ENCODE measurements around the gene CHST12. TPM values are rescaled to one million over a fixed set of nuclear protein-coding genes. Genes with fewer than 3 reads are reported as not detected.

The CHST12 gene
- total and polyA plus RNA-seq, 11 donors: 12.5 to 20.7 (median 14.8) TPM

- Histone ChIP-seq H3K4me1 (peaks cover 0 to 16% (median 6%) of the 10 kb centered on the region in 12 donors), H3K4me3 (no peak overlapping the region), H3K9me3 (no peaks in the 10 kb centered on the region), H3K27me3 (no peaks in the 10 kb centered on the region), H3K36me3 (peaks cover 0 to 11% (median 0%) of the 10 kb centered on the region in 9 donors), H3K27ac (no peak overlapping the region)
- TF ChIP-seq POLR2A (IDR thresholded peaks at IDR 0.05) (no peak), CTCF (IDR thresholded peaks at IDR 0.05) (no peak)
- DNase-seq: no peak
- intact Hi-C loops (cut with DNase I): loop anchor here in 1 of 10 donors (10.0 kb wide), 1 partner anchor 238 kb away; the partner anchor contains the start of gene AMZ1
- ATAC-seq: no peak
- 78 to 83% (median 82%) methylated on average over 5 to 10 of the region's 10 CpGs for WGBS, 4 donors
Measured at GRCh38 chr7:2446676-2447075, 43.3 kb downstream of the CHST12 start.

- Histone ChIP-seq H3K27ac (no peak overlapping the region), H3K27me3 (no peaks in the 10 kb centered on the region), H3K36me3 (peaks cover 0 to 7% (median 0%) of the 10 kb centered on the region in 9 donors), H3K4me1 (peaks cover 0 to 15% (median 11%) of the 10 kb centered on the region in 12 donors), H3K9me3 (peaks cover 0 to 6% (median 0%) of the 10 kb centered on the region in 12 donors), H3K4me3 (no peak overlapping the region)
- no peak for TF ChIP-seq POLR2A (IDR thresholded peaks at IDR 0.05)
- no peak for TF ChIP-seq CTCF (IDR thresholded peaks at IDR 0.05)
- intact Hi-C loops (cut with DNase I): loop anchor here in 8 of 10 donors (1.0 to 10.0 kb wide), 5 partner anchors 114 to 234 kb away; partner anchors contain the start of gene AMZ1 (in 1 of the 8)
- no peak for ATAC-seq
- 54 to 63% (median 58%) methylated on average over 30 to 32 of the region's 32 CpGs for WGBS, 4 donors
- no peak for DNase-seq
Measured at GRCh38 chr7:2450198-2451107, 47.0 kb downstream of the CHST12 start.

GRCh38 chr7:2451171-2452073 is 48.0 kb downstream of the CHST12 start:
- intact Hi-C loops (cut with DNase I): loop anchor here in 8 of 10 donors (1.0 to 10.0 kb wide), 5 partner anchors 113 to 233 kb away; partner anchors contain the start of gene AMZ1 (in 1 of the 8)
- peak; percentile 92 to 97 (median 96) for ATAC-seq
- Histone ChIP-seq H3K9me3 (peaks cover 0 to 6% (median 0%) of the 10 kb centered on the region in 12 donors), H3K27me3 (no peaks in the 10 kb centered on the region), H3K4me1 (peaks cover 0 to 15% (median 11%) of the 10 kb centered on the region in 12 donors), H3K27ac (peak overlapping the region in 5 of 12 donors; percentile 3 to 33 (median 13)), H3K36me3 (peaks cover 0 to 7% (median 0%) of the 10 kb centered on the region in 9 donors), H3K4me3 (peak overlapping the region in 11 of 12 donors; percentile 14 to 63 (median 47))
- TF ChIP-seq CTCF (IDR thresholded peaks at IDR 0.05) (peak; percentile 82 to 95 (median 90)), POLR2A (IDR thresholded peaks at IDR 0.05) (no peak)
- 13 to 28% (median 16%) methylated on average over 10 to 34 of the region's 34 CpGs for whole genome bisulfite sequencing, 4 donors
- peak; percentile 84 to 94 (median 86) for DNase-seq
